Endometrial microvascular endothelial cells (primary cell): Measurements from ENCODE around the gene SEC24D. TPM values are rescaled to one million over a fixed set of nuclear protein-coding genes. Genes with fewer than 3 reads are reported as not detected.

ENCODE experiments used
- in situ Hi-C: cut with HindIII; loops from 2 replicates; pipeline ENCODE4 v1.10.0; 2017; ENCODE audit warnings: low sequenced_read_pairs, low pct_unique_long_range_greater_than_20kb; ENCODE audit errors: inconsistent ontology term
- total RNA-seq: library from RNA; depleted of rRNA; stranded (reverse); fragments of >200 nt; gene quantifications from one replicate; pipeline ENCODE4 v1.2.3, GENCODE V29; 2015; ENCODE audit errors: inconsistent ontology term

SEC24D gene
- total RNA-seq, 1 donor from 2014 or later, result 79.9 TPM

DNA sequence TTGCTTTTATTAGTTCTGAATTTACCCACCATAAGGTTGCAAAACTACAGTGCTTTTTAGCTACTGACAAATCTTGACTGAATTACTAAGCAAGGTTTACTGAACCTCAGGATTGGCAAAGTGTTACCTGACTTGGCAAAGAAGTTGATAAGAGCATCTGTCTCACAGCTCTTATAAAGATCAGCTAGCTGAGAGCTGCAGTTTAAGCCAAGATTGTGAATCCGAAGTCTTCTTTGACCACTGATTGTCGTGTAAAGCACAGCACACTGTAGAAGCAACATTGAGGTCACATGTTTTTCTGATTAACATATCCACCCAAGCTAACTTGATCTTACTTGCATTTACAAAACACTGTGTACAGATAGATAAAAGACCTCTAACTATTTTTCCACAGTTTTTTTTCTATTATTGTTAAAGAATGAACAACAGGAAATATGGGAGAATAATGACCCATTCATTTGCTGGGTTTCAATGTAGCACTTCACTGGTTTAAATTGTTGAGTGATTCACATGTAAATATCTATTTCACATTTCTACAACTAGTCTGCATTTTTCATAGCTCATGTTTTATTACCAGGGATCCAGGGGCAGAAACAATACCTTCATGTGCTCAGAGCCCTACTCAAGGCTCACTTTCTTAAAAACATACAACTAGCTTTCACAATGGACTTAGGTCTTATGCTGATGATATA, 96.8 kb downstream of the SEC24D start:
- in situ Hi-C loops, result no loop called here

DNA sequence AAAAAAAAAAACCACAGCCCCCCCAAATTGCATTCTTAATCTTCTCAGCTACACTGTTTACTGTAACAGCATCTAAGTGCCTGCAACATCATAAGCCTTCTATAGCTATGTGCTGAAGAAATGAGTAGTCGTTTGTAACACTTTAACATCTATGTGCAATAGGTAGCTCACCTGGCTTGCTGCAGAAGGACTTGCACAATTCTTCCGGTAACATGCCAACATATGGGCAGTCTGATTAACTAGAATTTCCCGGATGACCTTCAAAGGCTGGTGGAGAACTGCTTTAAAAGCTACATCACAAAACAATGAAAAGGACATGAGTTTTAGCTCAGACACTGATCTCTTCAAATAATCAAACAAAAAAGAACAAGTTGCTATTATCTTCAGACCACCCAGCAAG, 97.8 kb downstream of the SEC24D start:
- in situ Hi-C loops, result no loop called here

DNA sequence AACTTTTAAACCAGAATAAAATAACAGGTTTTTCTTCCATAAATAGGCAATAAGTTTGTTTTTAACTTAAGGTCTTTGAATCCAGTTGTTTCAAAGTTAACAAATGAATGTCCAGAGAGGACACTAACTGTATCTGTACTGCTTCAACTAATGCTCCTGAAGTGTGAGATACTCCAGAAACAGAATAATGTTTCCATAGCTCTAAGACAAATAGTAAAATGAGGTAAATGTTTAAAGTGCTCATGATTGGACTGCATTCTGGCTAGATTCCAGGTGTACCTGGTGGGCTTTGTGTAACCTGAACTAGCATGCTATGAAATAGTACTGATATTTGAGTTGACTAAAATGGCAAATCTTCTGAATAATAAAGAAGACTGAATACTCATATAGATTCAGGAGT, 99.0 kb downstream of the SEC24D start:
- in situ Hi-C loops, result no loop called here

DNA sequence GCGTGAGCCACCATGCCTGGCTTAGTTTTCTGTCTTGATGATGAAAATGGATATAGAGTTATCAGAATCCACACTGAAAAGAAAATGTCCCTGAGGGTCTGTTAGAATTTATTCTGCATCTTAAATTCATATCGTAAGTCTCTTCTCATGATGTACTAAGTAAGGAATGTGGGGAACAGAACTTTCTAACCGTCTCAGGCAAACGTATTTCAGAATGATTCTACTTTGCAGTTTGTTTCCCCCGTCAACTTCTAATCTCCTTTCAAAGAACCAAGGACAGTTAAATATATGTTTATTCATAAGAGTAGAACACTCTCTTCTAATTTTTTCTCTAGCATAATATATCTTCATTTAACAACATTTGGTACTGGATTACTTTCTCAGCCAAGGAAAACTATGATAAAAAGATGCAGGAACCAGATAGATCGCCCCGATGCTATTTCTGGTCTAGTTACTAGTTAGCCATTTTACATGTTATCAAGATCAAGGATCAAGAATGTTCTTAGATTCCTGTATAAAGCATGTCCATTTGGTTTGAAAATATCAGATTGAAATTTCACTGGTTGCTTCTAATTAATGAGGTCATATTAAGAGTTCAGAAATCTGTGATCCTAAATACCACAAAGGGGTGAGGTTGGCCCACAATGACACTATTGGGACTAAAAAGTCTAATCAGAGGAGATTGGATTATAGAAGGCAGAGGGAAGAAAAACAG, 101.3 kb downstream of the SEC24D start:
- in situ Hi-C loops, result no loop called here

DNA sequence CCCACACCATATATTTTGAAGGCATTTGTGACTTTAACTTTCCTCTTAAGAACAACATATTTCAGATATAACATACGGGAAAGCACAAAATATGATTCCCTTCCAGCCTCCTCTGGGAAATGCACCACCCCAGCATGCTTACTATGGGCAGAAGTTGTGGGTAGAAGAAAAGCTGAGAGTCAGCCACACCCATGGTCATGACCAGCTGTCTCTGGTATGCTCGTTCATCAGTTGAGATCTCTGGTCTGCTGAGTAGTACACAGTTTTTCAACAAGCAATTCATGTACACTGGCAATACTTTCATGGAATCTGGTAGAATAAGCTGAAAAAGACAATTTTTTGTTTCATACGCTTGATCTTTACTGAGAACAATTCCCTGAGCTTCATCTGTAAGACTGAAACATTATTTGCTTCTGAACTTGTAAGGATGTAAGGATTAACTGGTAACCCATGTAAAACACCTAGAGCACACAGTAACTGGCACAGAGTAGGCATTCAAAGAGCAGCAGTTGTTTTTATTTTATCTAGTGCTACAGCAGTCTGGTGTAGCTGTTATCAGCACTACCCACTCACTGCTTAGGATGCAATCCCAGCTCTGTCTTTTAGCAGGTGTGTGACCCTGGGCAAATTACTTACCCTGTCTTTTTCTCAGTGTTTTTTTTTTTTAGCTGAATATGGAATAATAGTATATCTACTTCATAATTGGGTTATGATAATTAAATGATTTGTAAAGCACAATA, 103.2 kb downstream of the SEC24D start:
- in situ Hi-C loops, result no loop called here

DNA sequence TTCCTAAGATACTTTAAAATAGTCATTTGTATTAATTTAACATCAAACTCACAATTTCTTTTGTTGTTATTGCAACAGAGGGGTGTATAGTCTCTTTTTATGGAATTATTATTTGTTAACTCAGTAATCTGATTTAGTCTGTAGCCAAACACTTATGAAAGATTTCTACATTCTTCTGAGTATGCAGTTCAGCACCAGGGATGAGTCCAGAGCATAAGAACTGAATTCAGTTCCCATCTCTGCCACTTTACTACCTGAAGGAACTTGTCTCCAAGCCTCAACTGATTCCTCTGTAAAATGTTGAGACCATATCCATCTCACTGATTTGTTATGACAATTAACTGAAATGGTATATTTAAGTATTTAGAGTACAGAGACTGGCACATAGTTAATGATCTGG, 105.2 kb downstream of the SEC24D start:
- in situ Hi-C loops, result no loop called here

DNA sequence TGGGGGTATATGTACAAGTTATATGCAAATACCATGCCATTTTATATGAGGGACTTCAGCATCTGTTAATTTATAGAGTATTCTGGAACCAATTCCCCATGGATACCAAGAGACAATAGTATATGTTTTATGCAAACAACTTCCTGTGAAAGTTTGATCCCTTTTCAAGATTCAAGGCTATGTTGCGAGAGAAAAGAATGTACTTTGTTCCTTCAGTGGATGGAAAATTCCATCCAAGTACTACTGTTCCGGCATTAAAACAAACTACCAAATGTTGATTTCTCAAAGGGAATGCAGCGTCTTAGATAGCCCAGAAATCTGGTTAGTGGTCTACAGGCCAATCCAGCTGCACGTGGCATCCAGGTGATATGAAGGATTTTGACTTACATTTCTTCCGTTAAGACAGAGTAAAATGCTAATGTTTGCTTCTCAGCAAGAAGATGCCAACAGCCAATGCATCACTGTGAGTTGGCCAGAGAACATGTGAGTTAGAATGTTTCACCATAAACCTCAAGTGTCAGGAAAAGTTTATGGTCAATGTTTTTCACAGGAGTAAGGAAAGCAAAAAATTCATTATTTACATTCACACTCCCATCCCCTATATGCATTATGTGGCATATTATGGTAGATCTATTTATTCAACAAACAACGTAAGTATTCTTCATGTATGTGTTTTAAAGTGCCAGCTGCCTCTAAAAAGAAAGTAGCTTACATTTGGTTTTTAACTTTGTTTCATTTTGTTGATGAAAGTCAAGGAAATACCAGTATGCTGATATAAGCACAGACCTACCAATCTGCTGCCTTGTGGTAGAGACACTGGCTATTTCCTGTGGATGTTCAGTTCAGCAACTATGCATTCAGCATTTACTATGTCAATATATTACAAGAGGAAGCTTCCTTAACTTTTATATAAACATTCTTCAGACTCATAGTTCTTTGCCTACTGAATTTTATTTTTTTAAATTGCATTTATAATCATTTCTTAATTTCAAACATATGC, 106.3 kb downstream of the SEC24D start:
- in situ Hi-C loops, result no loop called here

DNA sequence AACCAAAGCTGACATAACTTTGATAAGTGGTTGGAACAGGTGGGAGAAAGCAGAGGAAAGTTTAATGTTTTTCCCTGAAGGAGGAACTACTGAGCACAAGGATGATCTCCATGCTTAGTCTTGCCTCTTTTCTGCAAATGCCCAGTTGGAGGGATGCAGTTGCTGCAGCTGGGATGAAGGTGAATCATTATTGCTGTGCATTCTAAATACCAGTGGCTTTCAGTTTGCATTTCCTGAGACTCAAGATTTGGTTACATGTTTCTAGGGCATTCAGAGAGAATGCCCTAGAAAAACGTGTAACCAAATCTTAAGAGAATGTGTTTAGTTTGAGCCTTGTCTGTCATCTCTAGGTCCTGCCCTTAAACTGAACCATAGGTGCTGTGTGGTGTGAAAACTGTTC, 108.6 kb downstream of the SEC24D start:
- in situ Hi-C loops, result no loop called here

DNA sequence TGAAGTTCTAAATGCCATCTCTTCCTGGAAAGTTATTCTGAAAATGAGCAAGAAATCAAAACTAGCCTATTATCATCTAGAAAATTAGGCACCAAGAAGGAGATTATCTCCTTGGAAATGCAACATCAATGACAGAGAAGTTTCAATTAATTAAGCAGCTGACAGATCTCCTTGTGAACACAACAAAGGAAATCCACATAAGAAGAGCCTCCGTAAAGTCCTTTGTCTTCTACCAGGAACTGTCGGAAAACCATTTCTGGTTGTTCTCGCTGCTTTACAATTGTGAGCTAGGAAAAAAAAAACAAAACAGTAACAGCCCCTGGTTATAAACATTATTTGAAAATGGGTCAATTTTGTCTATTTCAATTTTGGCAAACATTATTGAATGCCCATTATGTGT, 112.6 kb downstream of the SEC24D start:
- in situ Hi-C loops, result no loop called here

DNA sequence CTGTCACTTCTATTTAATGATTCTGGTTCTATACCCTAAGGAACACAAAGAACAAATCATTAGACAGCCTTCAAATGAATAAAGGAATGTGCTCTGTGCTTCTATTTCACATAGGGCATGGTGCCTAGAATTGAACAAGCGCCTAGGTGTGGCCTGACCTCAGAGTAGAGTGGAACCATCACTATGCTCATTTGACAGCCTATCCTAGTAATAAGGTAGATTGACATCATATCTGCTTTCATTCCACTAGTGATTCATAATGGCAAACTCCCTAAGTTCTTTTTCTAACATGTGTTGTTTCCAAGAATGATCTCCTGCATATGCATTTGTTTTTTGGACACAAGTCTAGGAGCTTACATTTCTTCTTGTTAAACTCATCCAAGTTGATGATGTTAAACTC, 114.2 kb downstream of the SEC24D start:
- in situ Hi-C loops, result no loop called here

DNA sequence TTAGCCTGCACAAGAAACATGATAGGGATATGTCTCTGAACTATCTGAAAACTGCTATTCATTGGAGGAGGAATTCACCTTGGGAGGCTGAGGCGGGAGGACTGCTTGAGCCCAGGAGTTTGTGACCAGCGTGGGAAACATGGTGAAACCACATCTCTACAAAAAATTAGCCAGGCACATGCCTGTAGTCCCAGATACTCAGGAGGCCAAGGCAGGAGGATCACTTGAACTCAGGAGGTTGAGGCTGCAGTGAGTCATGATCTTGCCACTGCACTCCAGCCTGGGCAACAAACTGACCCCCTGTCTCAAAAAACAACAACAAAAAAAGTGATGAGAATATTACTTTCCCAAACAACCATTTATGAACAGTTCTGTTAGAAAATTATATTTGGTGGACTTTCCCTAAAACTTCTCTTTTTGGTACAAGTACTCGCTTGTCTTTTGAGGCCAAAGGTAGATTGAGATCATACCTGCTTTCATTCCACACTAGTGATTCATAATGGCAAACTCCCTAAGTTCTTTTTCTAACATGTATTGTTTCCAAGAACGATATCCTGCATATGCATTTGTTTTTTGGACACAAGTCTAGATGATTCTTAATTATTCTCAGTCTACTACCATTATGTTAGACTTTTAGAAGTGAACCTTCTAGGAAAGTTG, 117.3 kb downstream of the SEC24D start:
- in situ Hi-C loops, result no loop called here

DNA sequence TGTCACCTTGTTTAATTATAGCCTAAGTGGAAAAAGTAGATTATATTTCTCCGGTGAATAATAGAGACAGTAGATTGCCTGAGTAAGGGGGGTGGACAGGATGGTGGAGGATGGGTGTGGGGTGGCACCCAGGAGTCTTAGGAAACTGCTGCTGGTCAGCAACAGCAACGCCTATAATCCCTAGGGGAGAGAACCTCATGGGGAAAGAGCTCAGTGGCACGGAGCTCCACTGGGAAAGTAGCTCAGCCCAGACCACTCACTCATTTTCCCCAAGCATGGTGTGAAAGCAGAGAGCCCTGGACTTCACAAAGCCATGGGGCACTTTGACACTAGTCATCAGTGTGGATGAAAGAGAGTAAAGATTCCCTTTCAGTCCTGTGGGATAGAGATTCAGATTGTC, 119.6 kb downstream of the SEC24D start:
- in situ Hi-C loops, result no loop called here

DNA sequence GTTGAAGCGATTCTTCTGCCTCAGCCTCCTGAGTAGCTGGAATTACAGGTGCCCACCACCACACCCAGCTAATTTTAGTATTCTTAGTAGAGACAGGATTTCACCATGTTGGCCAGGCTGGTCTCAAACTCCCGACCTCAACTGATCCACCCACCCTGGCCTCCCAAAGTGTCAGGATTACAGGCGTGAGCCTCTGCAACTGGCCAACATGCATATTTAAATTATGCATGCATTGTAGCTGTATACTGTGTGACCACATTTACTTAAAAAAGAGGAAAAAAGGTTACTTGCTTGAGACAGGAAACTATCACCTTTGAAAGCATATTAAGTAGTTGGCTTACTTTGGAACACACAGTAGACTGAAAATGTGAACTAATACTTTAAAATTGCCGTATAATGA, 121.2 kb downstream of the SEC24D start:
- in situ Hi-C loops, result no loop called here

DNA sequence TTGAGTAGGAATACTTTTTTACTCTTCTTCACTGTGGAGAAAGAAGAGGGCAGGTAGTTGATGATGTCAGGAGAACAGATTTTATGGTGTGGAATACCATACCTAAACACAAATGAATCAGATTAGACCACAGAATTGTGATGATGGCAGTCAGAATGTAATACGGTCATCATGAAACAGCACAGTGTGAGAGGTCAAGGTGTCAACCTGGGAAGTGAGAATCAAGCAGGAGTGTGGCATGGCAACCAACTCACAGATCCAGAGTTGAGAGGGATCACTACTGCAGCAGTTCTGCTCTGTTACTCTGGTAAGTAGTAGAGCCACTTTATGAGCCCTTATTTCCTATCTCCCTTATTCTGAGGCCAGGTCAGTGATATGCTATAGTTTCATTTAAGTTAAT, 123.1 kb downstream of the SEC24D start:
- in situ Hi-C loops, result no loop called here

DNA sequence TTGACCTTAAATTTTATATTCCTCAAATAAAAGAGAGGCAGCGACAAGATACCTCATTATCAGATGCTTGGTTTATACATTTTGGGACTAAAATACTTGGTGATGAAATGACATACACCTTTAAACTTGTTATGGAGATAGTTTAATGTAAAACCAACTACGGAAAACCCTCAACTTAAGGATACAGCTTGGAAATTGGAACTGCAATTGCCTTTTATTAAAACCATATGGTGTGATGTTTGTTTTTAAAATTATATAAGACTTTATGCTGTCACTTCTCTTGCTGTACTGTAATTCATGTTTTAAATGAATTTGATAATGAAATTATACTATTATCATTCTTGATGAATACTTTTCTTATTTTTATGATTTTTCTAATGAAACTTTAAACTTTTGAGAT, 124.9 kb downstream of the SEC24D start:
- in situ Hi-C loops, result no loop called here

DNA sequence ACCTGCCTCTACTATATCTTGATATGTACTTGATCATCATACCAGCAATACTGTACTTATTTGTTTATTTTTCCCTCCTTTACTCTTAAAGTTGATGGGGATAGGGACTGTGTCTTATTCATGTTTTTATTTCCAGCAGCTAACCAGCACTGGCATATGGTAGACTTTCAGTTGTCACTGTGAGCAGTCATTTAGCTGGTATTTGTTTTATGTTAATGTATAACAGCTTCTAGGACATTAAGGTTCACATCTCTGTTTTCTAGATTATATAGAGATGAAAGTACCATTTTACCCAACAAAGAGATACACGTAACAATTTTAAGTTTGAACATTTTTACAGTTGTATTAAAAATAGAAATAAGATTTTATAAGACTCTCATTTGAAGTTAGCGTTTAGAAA, 132.8 kb downstream of the SEC24D start:
- in situ Hi-C loops, result no loop called here

DNA sequence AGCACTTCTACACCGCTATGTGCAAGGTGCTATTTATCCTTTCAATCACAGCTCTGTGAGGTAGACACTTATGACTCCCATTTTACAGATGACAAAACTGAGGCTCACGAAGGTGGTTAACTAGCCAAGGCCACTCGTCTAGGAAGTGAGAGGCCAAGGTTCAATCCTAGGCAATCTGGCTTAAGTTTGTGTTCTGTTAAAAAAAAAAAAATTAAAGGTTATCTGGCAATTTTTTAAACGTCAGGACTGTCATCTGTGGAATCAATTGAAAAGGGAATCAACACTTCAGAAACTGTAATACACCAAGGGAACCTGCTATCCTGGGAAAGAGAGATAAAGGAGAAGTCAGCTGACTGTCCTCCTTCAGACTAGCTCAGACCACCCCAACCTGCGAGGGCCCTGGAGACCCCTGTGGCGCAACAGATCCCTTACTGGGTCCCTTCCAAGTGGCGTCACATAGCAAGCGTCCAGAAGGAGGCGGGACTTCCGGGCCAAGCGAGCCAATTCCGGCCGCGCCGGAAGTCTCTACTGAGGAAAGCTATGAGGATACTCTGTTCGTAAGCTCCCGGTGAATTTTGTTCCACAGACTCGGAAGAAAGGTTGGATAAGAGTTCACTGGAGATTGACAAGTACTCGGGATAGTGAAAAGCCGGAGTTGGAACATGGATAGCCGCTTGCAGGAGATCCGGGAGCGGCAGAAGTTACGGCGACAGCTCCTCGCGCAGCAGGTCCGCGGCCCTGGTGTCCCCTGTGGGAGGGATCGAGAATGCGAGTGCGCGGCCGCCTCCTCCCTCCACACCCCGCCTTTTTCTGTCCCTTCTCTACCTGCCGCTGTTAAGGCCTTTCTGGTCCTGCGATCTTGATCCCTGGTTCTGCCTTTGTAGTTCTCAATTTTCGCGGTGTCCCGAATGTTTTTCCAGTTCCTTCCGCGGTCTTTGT, 150.8 kb downstream of the SEC24D start, which contains the start of gene METTL14:
TSS of gene METTL14 (plus strand) at position 520 of the 939 bp plus-strand sequence. CDS start at position 663, 143 bp downstream.
- in situ Hi-C loops, result no loop called here
